ENCODE measurements around the gene COCH.
"Not testable (repeated sequence)": the region's sequence is repeated elsewhere in the genome, so short reads cannot be mapped to it uniquely, and the experiment has no call there.

Gene COCH

GRCh38 chr14:30928462-30928861, 54.1 kb downstream of the COCH start:
- DNase-seq (ENCODE audit: low spot score), result no peak

- DNase-seq (ENCODE audit: low spot score), result not testable (repeated sequence)
These were observed 59.6 kb downstream of the COCH start for GRCh38 chr14:30933937-30934336.

- DNase-seq (ENCODE audit: low spot score), result no peak
These were observed 61.1 kb downstream of the COCH start for GRCh38 chr14:30935445-30935844.

GRCh38 chr14:30938617-30939016, 64.3 kb downstream of the COCH start:
- DNase-seq (ENCODE audit: low spot score), result no peak

Measured in NAMALWA (cell line).